ENCODE results near the gene TNFAIP8. TPM values are rescaled to one million over a fixed set of nuclear protein-coding genes. Genes with fewer than 3 reads are reported as not detected.
A peak's percentile ranks its signal among the peaks of the same experiment; 100 is the strongest.

TNFAIP8 gene
- total and polyA plus RNA-seq, 9 of the 15 experiments (the other 6 are each of a cell fraction or from before 2014, with no cell fraction given) = 29.9 to 52.2 (median 44.8) TPM

DNA sequence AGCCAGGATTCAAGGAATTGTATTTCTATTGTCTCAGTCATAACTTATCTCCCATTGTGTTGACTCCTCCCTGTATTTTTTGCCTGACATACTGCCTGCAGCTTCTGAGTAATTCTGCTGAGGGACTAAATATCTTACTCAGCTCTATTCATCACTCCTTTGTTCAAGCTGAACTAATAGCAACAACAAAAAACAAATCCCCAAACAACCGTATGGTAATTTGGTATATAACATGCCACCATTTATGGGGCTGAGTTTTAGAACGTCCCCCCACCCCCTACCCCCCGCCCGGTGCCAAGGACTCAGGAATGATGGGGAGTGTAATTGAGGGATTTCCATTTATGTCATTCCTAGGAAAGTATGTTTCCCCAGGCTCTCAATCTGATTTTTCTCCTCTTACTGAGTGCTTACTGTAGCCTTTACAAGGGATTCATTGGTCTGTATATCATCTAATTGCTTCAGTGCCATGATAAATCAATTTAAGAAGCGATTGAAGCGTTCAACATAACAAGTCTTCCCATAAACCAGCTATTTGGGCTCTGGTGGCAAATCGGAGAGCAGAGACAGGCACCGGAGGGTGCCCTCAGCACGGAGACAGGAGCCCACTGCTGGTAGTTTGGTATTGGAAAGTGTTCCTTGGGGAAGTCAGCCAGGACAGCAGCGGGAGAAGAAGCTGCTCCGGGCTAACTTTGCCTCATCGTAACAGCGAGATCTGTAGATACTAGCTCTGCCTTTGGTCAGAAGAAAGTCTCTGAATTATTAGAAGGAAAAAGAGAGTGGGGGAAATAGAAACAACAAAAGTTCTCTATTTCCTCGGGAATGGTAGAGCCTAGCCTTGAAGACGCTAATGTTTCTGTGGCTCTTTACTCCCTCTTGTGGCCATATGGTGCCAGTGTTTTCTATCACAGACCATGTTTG lies 55.8 kb downstream of the TNFAIP8 start (continued):
- TF ChIP-seq POLR2G (IDR thresholded peaks at IDR 0.05; ENCODE audit: low read depth, low read length) (no peak), HDAC3 (IDR thresholded peaks at IDR 0.05; ENCODE audit: borderline replicate concordance, partially characterized antibody) (no peak), TEAD1 (CRISPR knock-in tag; IDR thresholded peaks at IDR 0.05) (no peak), ZNF24 (IDR thresholded peaks at IDR 0.05) (no peak), POU5F1 (IDR thresholded peaks at IDR 0.05; ENCODE audit: borderline replicate concordance, low read depth, low read length, partially characterized antibody) (no peak), RAD21 (CRISPR knock-in tag; conservative IDR thresholded peaks at IDR 0.05 in 1 of 2, IDR thresholded peaks at IDR 0.05 in 1 of 2) (peak; percentile 96 to 97), RBBP5 (IDR thresholded peaks at IDR 0.05; ENCODE audit: borderline replicate concordance, insufficient read depth, low read length, poor library complexity, severe bottlenecking) (no peak), ZBTB8A (IDR thresholded peaks at IDR 0.05; ENCODE audit: partially characterized antibody) (no peak), FOS (IDR thresholded peaks at IDR 0.05; ENCODE audit: extremely low read depth, insufficient read length) (no peak), SMARCB1 (IDR thresholded peaks at IDR 0.05; ENCODE audit: insufficient read length, low read depth) (no peak), HDAC2 (IDR thresholded peaks at IDR 0.05) (no peak), ATF1 (CRISPR knock-in tag; IDR thresholded peaks at IDR 0.05) (no peak), ATF1 (tag; IDR thresholded peaks at IDR 0.05) (0 out of 2 replicates have a peak, but pooled peaks have one; percentile 29)
- TF ChIP-seq, protein P1, sequence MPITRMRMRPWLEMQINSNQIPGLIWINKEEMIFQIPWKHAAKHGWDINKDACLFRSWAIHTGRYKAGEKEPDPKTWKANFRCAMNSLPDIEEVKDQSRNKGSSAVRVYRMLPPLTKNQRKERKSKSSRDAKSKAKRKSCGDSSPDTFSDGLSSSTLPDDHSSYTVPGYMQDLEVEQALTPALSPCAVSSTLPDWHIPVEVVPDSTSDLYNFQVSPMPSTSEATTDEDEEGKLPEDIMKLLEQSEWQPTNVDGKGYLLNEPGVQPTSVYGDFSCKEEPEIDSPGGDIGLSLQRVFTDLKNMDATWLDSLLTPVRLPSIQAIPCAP (CRISPR knock-in tag; IDR thresholded peaks at IDR 0.05; ENCODE audit: borderline replicate concordance) = no peak
- TF ChIP-seq, protein P2, sequence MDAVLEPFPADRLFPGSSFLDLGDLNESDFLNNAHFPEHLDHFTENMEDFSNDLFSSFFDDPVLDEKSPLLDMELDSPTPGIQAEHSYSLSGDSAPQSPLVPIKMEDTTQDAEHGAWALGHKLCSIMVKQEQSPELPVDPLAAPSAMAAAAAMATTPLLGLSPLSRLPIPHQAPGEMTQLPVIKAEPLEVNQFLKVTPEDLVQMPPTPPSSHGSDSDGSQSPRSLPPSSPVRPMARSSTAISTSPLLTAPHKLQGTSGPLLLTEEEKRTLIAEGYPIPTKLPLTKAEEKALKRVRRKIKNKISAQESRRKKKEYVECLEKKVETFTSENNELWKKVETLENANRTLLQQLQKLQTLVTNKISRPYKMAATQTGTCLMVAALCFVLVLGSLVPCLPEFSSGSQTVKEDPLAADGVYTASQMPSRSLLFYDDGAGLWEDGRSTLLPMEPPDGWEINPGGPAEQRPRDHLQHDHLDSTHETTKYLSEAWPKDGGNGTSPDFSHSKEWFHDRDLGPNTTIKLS (IDR thresholded peaks at IDR 0.05; ENCODE audit: borderline replicate concordance, low read depth) = no peak
- TF ChIP-seq, protein P3, sequence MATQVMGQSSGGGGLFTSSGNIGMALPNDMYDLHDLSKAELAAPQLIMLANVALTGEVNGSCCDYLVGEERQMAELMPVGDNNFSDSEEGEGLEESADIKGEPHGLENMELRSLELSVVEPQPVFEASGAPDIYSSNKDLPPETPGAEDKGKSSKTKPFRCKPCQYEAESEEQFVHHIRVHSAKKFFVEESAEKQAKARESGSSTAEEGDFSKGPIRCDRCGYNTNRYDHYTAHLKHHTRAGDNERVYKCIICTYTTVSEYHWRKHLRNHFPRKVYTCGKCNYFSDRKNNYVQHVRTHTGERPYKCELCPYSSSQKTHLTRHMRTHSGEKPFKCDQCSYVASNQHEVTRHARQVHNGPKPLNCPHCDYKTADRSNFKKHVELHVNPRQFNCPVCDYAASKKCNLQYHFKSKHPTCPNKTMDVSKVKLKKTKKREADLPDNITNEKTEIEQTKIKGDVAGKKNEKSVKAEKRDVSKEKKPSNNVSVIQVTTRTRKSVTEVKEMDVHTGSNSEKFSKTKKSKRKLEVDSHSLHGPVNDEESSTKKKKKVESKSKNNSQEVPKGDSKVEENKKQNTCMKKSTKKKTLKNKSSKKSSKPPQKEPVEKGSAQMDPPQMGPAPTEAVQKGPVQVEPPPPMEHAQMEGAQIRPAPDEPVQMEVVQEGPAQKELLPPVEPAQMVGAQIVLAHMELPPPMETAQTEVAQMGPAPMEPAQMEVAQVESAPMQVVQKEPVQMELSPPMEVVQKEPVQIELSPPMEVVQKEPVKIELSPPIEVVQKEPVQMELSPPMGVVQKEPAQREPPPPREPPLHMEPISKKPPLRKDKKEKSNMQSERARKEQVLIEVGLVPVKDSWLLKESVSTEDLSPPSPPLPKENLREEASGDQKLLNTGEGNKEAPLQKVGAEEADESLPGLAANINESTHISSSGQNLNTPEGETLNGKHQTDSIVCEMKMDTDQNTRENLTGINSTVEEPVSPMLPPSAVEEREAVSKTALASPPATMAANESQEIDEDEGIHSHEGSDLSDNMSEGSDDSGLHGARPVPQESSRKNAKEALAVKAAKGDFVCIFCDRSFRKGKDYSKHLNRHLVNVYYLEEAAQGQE (IDR thresholded peaks at IDR 0.05; ENCODE audit: borderline replicate concordance) = peak; percentile 88; the same call in 1 of the 2 replicates
- TF ChIP-seq, protein P3 (CRISPR knock-in tag; IDR thresholded peaks at IDR 0.05; ENCODE audit: low read depth) = no peak
